Activated T-cell treated with anti-CD3 and anti-CD28 coated beads, Interleukin-2, amount 50 U/mL, for 24 hours (primary cell): ENCODE results near the gene HDAC4.

ENCODE experiments used
- DNase-seq: peaks from one replicate; pipeline ENCODE4 v3.0.0-alpha.2; 2020
- H3K27ac Mint-ChIP-seq: 2 replicates; pipeline ENCODE4 v1.8.0; 2020; ENCODE audit warnings: mild to moderate bottlenecking, mixed read lengths
- H3K27me3 Mint-ChIP-seq: 2 replicates; pipeline ENCODE4 v1.8.0; 2020; ENCODE audit warnings: mixed read lengths
- H3K36me3 Mint-ChIP-seq: 2 replicates; pipeline ENCODE4 v1.8.0; 2020; ENCODE audit warnings: low read depth, mixed read lengths
- H3K4me1 Mint-ChIP-seq: 2 replicates; pipeline ENCODE4 v1.8.0; 2020; ENCODE audit warnings: low read depth, mixed read lengths
- H3K4me3 Mint-ChIP-seq: 2 replicates; pipeline ENCODE4 v1.8.0; 2020; ENCODE audit warnings: mild to moderate bottlenecking, moderate library complexity, mixed read lengths
- H3K9me3 Mint-ChIP-seq: 2 replicates; pipeline ENCODE4 v1.8.0; 2020; ENCODE audit warnings: mixed read lengths

The HDAC4 gene

GRCh38 chr2:239411549-239412319, 10.9 kb upstream of the HDAC4 start:
- H3K4me1 Mint-ChIP-seq = peaks cover 16% of the 10 kb centered on the region
- no peak overlapping the region for H3K27ac Mint-ChIP-seq
- H3K9me3 Mint-ChIP-seq = peaks cover 3% of the 10 kb centered on the region
- no peaks in the 10 kb centered on the region for H3K27me3 Mint-ChIP-seq
- no peak for DNase-seq
- H3K4me3 Mint-ChIP-seq = no peak overlapping the region
- no peaks in the 10 kb centered on the region for H3K36me3 Mint-ChIP-seq

DNA sequence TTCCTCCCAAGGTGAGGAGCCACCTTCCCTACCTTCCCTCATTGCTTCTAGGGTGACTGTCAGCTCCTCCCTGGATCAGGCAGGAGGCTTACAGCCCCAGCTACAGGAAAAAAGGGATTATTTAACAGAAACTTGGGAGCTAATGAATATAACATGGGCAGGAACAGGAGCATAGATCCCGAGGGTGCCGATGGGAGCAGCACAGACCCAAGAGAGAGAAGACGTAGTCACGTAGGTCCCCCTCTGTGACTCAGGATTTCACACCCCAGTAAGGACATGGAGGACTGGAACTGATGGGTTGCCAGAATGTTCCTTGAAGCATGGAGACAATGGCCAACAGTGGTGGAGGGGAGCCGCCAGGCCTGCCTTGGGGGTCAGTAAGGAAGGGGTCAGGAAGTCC, 10.3 kb upstream of the HDAC4 start:
- no peak for DNase-seq
- no peaks in the 10 kb centered on the region for H3K27me3 Mint-ChIP-seq
- no peak overlapping the region for H3K27ac Mint-ChIP-seq
- peaks cover 3% of the 10 kb centered on the region for H3K9me3 Mint-ChIP-seq
- H3K36me3 Mint-ChIP-seq = no peaks in the 10 kb centered on the region
- no peak overlapping the region for H3K4me3 Mint-ChIP-seq
- H3K4me1 Mint-ChIP-seq = peaks cover 16% of the 10 kb centered on the region

DNA sequence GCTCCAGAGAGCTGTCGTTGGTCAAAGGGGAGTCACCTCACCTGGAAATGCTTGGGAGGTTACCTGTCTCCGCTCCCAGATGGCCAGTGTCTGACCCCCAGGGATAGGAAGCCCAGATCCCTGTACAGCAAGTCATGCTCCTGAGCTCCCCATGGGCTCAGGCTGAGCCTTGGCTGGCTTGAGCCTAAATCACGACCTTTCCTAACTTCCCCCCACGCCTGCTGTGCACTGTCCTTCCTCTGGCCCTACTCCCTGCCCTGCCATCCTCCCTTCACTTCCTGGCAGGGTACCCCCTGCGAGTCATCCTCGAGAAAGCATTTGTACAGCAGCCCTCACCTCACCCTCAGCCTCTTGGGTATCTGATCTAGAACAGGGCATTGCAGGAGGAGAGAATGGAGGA, 9.2 kb upstream of the HDAC4 start:
- no peak overlapping the region for H3K27ac Mint-ChIP-seq
- H3K4me3 Mint-ChIP-seq = no peak overlapping the region
- DNase-seq = no peak
- no peaks in the 10 kb centered on the region for H3K36me3 Mint-ChIP-seq
- H3K27me3 Mint-ChIP-seq = no peaks in the 10 kb centered on the region
- H3K9me3 Mint-ChIP-seq = peaks cover 3% of the 10 kb centered on the region
- peaks cover 16% of the 10 kb centered on the region for H3K4me1 Mint-ChIP-seq

- no peak overlapping the region for H3K4me3 Mint-ChIP-seq
- H3K27me3 Mint-ChIP-seq = no peaks in the 10 kb centered on the region
- peaks cover 9% of the 10 kb centered on the region for H3K4me1 Mint-ChIP-seq
- no peaks in the 10 kb centered on the region for H3K9me3 Mint-ChIP-seq
- peaks cover 7% of the 10 kb centered on the region for H3K36me3 Mint-ChIP-seq
- H3K27ac Mint-ChIP-seq = no peak overlapping the region
- no peak for DNase-seq
Observed at GRCh38 chr2:239407112-239407511, 6.3 kb upstream of the HDAC4 start.

DNA sequence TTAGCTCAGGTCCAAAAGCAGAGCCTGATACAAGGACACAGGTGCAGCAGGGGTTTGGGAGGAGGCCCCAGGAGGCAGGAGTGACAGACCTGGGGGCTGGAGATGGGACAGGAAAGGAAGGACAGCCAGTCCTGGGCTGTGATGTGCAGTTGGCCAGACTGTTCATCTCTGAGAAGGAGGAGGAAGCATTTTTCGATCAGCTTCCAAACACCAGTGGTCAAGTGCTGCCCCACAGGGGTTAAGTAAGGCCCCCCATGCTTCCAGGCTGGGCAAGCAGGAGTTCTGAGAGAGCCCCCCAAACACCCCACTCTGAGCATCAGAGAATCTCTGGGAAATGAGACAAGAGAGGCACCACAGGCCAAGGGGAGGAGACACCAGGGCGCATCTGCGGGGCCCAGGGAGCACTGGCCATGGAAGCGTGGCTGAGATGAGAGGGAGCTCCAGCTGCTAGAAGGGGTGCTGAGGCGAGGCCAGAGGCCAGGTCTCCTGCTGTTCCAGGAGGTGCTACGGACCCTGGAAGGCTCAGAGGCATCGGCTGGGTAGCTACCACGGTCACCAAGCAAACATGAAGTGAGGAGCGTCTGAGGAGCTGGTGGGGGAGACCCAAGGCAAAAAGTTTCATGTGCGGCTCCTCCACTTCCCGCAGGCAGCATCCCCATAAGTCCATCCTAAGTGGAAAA, 5.6 kb upstream of the HDAC4 start:
- H3K27me3 Mint-ChIP-seq = no peaks in the 10 kb centered on the region
- no peak for DNase-seq
- no peaks in the 10 kb centered on the region for H3K9me3 Mint-ChIP-seq
- H3K4me3 Mint-ChIP-seq = no peak overlapping the region
- H3K4me1 Mint-ChIP-seq = peaks cover 13% of the 10 kb centered on the region
- peaks cover 9% of the 10 kb centered on the region for H3K36me3 Mint-ChIP-seq
- H3K27ac Mint-ChIP-seq = no peak overlapping the region

DNA sequence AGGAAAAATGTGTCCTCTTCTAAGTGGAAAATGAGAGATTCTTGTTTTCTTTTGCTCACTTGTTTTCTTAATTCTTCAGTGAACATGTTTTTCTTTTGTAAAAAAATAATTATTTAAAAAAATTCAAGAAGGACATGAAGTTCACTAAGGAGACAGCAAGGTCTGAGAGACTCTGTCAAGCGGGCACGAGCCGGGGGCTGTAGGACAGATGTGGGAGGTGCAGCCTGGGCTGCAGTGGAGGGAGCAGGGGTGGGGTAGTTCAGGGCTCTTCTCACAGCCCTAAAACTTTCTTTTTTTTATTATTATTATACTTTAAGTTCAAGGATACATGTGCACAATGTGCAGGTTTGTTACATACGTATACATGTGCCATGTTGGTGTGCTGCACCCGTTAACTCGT, 4.3 kb upstream of the HDAC4 start:
- no peaks in the 10 kb centered on the region for H3K9me3 Mint-ChIP-seq
- no peak overlapping the region for H3K4me3 Mint-ChIP-seq
- no peak for DNase-seq
- H3K27me3 Mint-ChIP-seq = no peaks in the 10 kb centered on the region
- no peak overlapping the region for H3K27ac Mint-ChIP-seq
- peaks cover 13% of the 10 kb centered on the region for H3K36me3 Mint-ChIP-seq
- H3K4me1 Mint-ChIP-seq = peaks cover 13% of the 10 kb centered on the region

DNA sequence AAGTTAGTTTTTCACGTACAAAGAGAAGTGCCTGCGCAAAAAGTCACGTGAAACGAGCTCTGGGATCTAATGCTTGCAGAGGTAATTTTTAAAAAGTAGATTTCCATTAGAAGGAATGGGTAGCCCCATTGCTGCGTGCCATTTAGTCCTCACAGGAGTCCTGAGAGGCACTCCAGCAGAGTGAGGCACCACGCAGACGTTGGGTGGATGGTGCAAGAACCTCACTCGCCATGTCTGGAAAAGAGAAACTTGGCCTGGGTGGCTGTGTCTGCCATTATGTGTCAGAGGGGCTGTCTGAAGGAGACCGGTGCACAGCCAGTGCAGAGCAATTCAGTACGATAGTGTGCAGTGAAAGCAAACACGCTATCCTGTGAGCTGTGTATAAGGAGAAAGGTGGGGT, 1.8 kb upstream of the HDAC4 start:
- Mint-ChIP-seq H3K27me3 (no peaks in the 10 kb centered on the region), H3K27ac (peak overlapping the region; percentile 100), H3K4me3 (peak overlapping the region; percentile 91), H3K36me3 (peaks cover 21% of the 10 kb centered on the region), H3K9me3 (no peaks in the 10 kb centered on the region), H3K4me1 (peaks cover 33% of the 10 kb centered on the region)
- no peak for DNase-seq

DNA sequence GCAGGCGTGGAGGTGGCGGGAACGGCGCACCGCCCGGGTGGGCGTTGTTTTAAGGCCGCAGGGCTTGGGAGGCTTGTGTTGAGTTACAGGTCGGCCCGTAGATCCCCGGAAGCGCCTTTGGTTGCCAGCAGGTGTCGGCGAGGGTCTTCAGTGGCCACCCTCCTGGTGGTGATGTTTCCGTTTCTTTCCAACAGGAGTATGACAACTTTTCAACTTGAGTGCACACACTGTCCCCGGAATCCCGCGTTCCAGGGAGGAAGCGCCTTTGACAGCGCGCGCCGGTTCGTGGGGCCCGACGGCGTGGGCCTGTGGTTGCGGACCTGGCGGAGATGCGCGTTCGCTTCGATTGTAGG, 1.0 kb upstream of the HDAC4 start:
- H3K4me1 Mint-ChIP-seq = peaks cover 40% of the 10 kb centered on the region
- H3K27ac Mint-ChIP-seq = peak overlapping the region; percentile 100
- peaks cover 21% of the 10 kb centered on the region for H3K36me3 Mint-ChIP-seq
- DNase-seq = no peak
- H3K27me3 Mint-ChIP-seq = no peaks in the 10 kb centered on the region
- peak overlapping the region; percentile 91 for H3K4me3 Mint-ChIP-seq
- H3K9me3 Mint-ChIP-seq = no peaks in the 10 kb centered on the region

DNA sequence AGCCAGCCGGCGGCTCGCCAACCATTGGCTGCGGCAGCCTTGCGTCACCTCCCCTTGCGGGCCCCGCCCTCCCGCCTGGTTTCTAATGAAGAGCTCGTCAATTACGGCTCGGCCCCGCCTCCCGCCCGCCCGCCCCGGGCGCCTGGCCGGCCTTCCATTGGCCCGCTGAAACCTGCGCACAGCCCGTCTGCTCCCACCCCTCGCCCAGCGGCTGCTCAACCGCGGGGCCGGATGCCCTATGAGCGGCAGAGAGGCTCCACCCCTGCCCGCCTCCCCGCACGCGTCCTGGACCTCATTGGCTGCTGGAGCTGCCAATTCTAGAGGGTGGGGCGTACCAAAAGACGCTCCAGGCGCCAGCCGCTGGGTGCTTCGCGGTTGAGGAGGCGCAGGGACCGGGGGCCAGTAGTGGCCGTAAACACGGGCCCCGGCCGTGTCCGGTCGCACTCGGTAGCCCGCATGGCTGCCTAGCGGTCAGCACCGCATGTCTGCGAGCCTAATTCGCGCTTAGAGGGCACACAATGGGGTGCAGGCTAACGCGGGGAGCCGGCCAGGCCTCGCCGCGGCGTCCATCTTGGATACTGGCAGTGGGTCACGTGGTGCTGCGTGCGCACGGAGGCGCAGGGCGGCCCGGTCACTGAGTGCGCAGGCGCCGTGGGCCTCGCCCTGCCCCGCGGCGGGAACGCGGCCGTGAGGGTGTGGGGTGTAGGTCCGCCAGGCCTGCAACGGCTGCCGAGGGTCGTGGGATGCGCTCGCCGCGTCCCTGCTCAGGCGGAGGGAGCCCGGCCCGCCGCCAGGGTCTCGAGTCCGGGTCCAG, 454 bp upstream of the HDAC4 start:
- Mint-ChIP-seq H3K27ac (peak overlapping the region; percentile 100), H3K4me1 (peaks cover 46% of the 10 kb centered on the region), H3K27me3 (no peaks in the 10 kb centered on the region), H3K4me3 (peak overlapping the region; percentile 91), H3K36me3 (peaks cover 21% of the 10 kb centered on the region), H3K9me3 (no peaks in the 10 kb centered on the region)
- peak; percentile 100 for DNase-seq

DNA sequence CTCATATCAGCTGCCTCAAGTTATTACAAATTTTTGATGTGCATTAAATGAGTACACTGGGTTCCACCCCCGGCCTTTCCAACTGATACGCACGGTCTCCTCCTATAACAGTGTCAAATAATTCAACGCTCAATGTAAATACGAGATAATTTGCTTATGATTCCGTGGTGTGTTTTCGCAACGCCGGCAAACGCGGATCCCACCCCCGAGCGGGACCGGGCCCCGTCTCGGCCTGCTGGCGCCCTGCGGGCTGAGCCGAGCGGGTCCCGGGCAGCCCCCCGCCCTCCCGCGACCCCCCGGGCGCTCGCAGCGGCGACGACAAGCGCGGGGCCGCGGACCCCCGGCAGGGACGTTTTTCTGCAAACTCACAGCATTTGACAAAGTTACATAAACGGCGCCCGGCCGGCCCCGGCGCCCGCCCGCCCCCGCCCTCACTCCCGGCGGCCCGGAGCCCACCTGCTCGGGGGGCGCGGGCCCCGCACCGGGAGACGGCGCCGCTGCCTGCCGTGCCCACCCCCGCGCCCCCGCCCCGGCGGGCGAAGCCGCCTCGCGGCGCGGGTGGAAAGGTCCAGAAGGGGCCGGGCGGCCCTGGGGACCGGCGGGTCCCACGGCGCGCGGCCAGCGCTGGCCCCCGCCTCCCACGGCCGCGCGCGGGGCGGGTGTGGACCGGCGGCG, 762 bp downstream of the HDAC4 start:
- DNase-seq = peak; percentile 48
- peaks cover 47% of the 10 kb centered on the region for H3K4me1 Mint-ChIP-seq
- peaks cover 23% of the 10 kb centered on the region for H3K36me3 Mint-ChIP-seq
- peak overlapping the region; percentile 88 for H3K4me3 Mint-ChIP-seq
- H3K27ac Mint-ChIP-seq = peak overlapping the region; percentile 91
- H3K27me3 Mint-ChIP-seq = no peaks in the 10 kb centered on the region
- H3K9me3 Mint-ChIP-seq = no peaks in the 10 kb centered on the region

GRCh38 chr2:239399433-239399920, 1.3 kb downstream of the HDAC4 start:
- peak overlapping the region; percentile 91 for H3K27ac Mint-ChIP-seq
- H3K27me3 Mint-ChIP-seq = no peaks in the 10 kb centered on the region
- H3K4me1 Mint-ChIP-seq = peaks cover 51% of the 10 kb centered on the region
- H3K36me3 Mint-ChIP-seq = peaks cover 27% of the 10 kb centered on the region
- DNase-seq = peak; percentile 58
- H3K9me3 Mint-ChIP-seq = no peaks in the 10 kb centered on the region
- peak overlapping the region; percentile 88 for H3K4me3 Mint-ChIP-seq

- no peaks in the 10 kb centered on the region for H3K9me3 Mint-ChIP-seq
- no peaks in the 10 kb centered on the region for H3K27me3 Mint-ChIP-seq
- DNase-seq = no peak
- peaks cover 27% of the 10 kb centered on the region for H3K36me3 Mint-ChIP-seq
- H3K27ac Mint-ChIP-seq = peak overlapping the region; percentile 30
- peak overlapping the region; percentile 88 for H3K4me3 Mint-ChIP-seq
- H3K4me1 Mint-ChIP-seq = peaks cover 55% of the 10 kb centered on the region
Observed at GRCh38 chr2:239398521-239398921, 2.3 kb downstream of the HDAC4 start.

DNA sequence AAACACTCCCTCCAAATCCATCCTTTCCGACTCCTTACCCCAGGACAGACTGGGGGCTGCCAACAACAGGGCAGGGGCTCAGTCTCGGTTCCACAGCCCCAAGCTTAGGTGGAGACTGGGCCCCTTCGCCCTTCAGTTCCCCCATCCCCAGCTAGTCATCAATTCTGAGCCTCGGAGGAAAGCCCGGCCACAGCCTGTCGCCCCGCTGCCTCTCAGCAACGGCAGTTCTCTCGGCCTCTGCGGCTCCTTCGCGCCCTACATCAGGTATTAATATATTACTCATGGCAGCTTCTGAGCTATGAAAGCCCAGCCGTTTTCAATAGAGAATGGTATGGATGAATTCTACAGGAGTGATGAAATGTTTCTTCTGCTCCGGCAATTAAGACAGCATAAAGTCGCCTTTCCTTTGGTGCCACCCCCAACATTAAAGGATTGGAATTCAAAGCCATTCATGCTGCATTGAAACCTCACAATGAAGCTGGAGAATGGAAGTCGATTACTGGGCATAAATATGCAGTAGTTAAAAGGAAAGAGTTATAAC, 2.8 kb downstream of the HDAC4 start:
- peak overlapping the region; percentile 30 for H3K27ac Mint-ChIP-seq
- H3K4me3 Mint-ChIP-seq = no peak overlapping the region
- H3K9me3 Mint-ChIP-seq = no peaks in the 10 kb centered on the region
- DNase-seq = no peak
- no peaks in the 10 kb centered on the region for H3K27me3 Mint-ChIP-seq
- H3K4me1 Mint-ChIP-seq = peaks cover 57% of the 10 kb centered on the region
- H3K36me3 Mint-ChIP-seq = peaks cover 26% of the 10 kb centered on the region
